GM18858 (cell line): ENCODE data around the gene ANK2.

Source experiments
- ATAC-seq: cut with Tn5 transposase; IDR thresholded peaks from one replicate; pipeline ENCODE4 v1.9.1; 2021; ENCODE audit not compliant: unreplicated experiment

Gene ANK2

DNA sequence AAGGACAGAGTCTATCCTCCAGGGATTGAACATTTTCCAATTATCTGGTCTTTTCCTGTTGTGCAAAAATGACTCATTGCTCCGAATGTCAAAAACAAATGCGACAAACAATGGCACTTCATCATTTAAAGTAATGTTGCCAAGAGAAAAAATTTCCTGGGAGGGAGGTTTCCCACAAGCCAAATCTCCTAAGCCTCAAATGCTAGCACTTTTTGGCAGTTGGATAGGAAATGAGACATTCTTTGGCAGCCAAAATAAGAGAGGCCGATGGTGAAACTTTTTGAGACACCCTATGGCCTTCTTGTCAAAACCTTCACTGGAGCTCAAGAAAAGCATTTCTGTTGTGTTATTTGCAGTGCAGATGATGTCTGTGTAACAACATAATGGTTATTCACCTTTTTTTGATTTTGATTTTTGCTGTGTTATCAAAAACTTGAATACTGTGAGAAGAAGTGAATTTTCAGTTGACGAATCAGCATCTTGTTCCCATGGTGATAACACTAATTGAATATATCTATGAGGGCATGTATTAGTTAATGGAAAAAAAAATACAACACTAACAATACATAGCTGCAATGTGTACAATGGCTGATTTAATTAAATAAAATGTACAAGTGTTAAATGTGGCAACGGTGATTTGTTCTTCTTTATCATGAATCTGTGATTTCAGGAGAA is 333.8 kb downstream of the ANK2 start:
- no peak for ATAC-seq

DNA sequence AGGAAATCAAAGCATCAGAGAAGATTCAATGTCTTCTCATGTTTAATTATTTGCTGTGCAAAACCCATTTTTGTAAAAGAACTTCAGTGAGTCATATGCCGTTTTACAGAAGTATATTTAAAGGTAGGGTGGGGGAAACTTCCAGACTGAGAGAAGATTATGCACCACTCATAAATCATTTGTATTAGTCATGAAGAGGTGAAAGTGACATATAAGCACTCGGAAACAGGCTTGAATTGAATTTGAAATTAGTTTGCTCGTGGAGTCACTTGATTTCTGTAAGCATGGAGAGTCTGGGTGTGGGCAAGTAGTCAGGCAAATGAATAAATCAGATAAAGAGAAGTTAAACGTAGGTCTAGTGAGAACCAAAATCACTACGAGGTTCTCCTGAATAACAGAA is 335.1 kb downstream of the ANK2 start:
- no peak for ATAC-seq

DNA sequence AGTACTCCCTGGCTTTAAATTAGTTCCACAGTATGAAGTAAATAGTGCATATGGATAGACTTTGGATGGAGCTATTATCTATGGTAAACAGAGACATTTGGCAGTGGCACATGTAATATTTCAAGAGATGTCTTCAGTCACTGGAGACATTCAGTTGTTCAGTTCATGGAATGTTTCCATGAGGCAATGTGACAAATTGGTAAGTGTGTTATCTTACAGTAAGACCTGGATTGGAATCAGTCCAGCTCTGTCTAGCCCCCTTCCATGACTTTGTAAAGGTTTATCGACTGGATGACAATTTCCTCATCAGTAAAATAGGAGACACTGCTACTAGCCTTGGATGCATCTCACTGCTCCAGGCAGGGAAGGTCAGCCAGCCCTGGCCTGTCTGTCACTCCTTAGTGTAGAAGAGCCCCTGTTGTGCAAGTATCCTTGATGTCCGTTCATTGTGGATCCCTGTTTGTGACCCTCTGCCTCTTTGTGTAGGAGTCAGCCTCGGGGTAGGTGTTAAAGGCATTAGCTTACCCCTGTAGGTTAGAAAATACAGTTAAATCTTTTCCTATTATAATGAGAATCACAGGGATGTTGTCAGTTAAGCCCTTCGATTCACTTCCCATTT is 335.9 kb downstream of the ANK2 start:
- no peak for ATAC-seq

DNA sequence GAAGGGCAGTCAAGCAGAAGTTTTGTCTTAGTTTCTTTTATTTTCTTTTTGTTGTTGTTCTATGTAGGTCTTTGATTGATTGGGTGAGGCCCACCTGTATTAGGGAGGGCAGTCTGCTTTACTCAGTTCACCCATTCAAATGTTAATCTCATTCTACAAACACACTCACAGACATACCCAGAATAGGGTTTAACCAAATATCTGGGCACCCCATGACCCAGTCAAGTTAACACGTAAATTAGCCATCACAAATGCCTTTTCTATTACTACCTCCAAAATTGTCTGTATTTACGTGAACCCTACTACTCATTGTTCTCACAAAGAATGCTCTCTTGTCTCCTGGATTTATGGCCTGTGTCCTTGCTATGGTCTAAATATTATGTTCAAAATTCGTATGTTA is 339.7 kb downstream of the ANK2 start:
- no peak for ATAC-seq

DNA sequence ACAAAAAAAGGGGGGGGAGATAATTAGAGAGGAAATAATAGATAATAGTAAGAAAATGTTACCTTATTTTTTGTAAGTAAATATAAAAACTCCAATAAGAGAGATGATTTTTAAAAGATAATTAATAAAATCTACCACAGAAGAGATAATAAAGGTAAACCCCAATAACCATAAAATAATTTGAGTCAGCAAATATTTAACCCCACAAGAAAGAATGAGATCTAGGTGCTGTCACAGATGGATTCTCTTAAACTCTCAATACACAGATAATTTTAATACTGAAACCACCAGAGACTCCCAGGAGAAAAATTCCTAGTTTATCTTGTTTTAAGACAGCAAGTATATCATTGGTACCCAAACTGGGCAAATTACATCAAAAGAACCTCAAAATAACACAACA is 341.4 kb downstream of the ANK2 start:
- no peak for ATAC-seq

DNA sequence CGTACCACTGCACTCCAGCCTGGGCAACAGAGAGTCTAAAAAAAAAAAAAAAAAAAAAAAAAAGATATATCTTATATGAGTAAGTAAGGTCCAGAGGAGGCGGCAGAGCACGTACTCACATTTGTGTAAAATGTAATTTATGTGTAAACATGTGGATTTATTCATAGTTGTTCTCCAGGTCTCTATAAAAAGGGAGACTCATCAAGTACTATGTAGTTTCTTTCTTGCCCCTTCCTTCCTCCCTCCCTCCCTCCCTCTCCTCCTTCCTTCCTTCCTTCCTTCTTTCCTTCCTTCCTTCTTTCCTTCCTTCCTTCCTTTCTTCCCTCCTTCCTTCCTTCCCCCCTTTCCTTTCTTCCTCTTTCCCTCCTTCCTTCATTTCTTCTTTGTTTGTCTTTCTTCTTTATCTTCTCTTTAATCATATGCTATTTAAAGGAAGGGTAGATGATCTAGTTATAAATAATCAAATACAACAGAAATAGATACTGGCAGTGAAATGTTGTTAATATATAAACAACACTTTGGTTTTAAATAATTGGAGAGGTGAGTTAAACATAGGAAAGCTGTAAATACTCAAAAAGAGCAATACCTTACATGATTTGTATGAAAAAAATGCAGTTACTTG is 344.8 kb downstream of the ANK2 start:
- ATAC-seq, result no peak

DNA sequence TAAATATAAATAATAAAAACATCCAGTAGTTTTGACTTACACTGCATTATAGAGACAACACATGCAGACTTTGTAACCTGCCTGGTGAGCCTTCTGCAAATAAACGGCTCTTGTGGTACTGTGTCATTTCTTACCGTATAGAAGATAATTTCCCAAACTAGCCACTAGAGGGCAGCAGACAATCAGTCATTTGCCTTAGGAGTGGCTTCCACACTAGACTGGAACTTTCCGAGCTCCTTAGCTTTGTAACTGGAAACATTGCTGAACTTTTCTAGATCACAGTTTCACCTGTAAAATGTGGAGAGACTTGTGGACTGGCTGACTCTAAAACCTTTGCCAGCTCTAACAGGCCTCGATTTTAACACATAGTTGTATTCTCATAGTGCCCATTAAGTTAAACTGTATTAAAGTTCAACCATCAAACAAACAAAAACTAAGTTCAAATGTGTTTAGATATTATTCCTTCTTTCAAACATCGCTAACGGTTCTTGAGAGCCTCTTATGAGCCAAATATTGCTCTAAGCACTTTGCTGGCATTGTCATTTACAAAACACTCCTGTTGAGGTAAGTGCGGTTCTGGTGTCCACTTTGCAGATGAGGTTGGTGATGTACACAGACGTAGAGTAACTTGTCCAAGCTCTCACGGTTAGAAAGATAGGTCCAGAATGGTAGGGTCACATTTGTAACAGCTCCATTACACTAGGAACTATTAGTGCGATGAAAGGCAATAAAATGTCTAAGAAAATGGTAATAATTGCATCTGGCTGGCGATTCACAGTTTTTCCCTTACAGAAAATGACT is 345.5 kb downstream of the ANK2 start:
- ATAC-seq, result peak; percentile 97

DNA sequence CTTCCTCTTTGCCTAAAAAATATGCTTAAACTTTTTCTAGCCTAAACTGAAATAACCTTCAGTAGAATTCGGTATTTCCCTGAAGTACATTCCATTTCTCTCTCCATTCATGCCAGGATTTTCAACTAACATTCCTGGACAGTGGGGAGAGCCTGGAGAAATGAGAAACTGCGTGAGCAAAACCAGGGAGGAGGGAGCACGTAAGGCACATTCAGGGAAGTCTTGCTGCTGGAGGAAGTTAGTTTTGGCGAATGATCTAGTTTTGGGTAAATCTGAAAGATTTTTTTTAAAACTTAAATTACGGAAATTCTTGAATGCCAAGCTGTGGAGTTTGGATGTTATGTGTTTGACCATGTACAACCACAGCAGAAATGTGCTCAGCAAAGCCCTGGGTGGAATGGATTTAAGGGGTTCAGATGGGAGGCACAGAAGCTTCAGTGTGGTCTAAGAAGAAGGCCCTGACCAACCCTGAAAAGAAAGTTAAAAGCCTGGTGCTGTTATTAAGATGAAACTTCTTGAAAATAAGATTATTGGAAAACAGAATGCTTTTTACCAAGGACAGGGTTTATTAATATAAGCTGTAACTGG is 347.8 kb downstream of the ANK2 start:
- ATAC-seq, result no peak

DNA sequence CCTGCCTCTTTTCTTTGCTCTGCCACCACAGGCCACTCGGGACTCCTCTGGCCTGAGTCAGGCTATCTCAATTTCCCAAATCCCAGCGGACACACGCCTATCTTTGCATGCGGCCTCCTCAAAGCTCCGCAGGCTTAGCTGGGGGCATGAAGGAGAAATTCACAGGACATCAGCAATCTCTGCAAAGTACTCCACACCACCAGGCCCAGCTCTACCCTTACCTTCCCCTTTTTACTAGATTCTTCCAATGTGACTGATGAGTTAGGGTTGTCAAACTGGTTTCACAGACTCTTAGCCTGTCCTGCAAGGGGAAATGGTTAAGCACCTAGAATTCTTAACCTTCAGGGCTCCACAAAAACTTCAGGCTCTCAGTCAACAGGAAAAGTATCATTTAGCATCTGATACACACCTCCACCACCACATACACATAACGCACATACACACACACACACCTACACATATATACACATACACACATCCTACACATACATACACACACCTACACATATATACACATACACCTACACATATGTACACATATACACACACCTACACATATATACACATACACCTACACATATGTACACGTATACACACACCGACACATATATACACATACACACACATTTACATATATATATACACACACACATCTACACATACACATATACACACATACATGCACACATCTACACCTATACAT is 349.1 kb downstream of the ANK2 start:
- no peak for ATAC-seq

DNA sequence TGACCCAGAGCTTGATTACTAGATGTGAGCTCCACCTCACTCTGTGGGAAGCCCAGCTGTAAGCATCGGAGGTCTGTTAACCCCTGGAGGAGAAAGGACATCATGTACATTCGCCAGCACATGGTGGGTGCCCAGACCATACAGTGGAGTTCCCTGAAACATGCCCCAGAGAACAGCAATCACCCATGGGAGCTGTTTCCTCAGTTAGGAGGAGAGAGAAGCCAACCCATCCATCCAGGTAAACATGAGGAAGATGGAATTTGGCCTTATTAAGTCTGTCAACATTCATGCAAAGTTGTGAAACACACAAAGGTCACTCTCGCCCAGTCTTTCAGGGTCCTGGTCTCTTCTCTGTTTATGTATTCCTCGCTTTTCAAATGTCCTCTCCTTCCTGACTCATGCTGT is 354.7 kb downstream of the ANK2 start:
- no peak for ATAC-seq

DNA sequence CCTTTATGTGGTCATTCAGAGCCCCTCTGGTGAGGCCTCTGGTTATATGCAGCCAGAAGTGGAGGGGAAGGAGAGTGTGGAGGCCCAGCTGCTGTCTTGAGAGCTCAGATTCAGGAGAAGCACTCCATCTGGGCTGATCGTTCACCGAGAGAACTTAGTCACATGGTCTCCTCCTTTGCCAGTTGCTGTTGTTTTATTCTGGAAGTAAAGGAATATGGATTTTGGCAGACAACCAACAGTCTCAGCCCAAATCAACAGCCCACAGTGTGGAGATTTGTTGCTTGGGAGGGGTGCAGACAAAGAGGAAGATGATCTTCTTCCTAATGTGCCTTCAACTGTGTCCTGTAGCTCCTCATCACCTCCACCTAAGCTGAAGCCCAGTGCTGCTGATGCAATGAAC is 355.4 kb downstream of the ANK2 start:
- no peak for ATAC-seq

DNA sequence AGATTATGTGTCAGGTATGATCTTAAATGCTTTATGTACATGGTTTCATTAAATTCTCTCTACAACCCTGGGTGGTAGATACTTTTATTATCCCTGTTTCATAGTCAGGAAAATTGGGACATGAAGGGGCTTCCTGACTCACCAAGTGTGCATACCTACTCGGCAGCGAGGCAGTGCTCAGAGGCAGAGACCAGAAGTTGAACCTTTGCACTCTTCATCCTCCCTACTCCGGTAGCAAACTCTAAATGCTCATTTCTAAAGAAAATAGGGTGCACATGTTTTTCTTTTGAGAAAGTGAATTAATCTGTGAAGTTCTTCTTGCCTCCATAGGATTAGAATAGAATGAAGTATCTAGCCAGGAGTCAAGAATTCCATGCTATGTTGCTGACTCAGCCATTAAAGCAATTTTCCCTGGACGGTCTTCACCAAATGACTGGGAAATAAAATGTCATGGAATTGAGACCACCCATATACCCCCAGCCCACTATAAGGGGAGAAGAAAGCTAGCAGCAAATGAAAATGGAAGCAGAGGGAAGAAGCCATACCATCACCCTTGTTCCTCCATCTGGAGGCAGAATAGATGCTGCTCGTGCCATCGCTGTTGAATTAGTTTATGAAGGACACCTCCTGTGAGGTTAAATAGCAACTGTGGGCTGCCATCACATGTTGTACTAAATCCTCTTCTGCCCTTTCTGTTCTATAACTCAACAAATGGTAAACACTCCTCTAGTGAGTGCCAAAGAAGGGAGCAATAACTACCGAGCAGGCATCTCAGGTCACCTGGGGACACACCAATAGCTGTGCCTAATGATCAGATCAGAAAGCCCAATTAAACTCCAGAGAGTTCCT is 356.6 kb downstream of the ANK2 start:
- no peak for ATAC-seq

DNA sequence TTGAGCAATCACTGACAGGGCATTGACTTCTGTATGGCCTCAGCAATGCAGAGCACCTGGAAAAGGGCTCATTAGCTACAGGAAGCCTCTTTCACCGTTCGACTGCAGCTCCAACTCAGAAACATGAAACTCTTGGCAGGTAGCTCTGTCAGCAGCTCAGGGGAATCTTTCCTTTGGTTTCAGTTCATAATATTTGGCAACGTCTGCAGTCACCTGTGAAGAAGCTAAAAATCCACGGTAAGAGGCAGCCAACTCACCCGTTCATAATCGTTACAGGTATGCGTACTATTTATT is 357.2 kb downstream of the ANK2 start:
- no peak for ATAC-seq

DNA sequence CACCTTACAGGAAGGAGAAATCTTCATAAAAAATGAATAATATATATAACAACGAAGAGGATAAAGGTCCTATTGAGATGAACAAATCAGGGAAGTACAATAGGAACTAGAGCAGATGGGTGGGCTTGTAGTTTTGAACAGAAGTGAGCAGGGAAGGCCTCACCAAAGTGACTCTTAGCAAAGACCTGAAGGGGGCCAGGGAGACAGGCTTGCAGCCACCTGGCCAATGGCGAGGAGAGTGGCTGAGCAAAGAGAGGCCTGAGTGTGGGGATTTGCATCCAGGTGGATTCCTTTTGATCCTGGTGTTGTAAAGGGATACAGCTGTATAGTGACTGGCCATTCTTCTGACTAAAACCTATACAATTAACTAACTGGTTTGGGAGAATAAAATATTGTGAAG is 358.0 kb downstream of the ANK2 start:
- no peak for ATAC-seq

DNA sequence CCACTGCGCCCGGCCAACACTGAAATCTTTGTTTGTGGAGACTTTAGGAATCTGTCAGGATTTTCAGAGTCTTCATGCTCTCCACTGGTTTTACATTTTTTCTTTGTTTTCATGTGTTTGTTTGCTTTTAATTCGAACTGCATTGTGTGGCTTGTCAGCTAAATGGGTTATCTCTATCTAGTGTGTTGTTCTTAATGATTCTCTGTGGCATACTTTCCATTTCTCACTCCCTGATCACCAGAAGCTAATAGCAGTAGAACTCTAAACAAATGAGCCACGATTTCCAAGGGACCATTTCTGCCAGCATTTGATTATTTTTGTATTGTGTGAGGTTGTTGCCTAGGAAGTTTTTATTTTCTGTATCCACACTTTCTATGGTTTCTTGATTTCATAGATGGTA is 359.7 kb downstream of the ANK2 start:
- ATAC-seq, result no peak

DNA sequence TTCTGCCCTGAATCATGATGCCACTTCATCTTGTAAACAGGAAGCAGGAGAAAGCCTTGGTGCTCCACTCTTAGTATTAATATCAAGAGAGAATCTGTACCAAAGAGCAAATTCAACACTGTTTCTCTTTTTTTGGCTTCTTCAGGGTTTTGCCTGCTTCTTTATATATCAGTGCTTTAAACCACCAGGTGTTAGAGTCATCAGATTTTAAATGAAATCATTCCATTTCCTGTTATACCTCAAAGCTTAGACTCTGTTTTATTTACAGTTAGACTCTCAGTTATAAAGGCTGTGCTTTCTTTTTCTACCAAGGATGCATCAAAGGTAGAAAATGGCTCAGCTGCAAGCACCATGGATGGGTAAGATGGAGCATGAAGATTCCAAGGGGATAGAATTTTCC is 361.2 kb downstream of the ANK2 start:
- ATAC-seq, result no peak

DNA sequence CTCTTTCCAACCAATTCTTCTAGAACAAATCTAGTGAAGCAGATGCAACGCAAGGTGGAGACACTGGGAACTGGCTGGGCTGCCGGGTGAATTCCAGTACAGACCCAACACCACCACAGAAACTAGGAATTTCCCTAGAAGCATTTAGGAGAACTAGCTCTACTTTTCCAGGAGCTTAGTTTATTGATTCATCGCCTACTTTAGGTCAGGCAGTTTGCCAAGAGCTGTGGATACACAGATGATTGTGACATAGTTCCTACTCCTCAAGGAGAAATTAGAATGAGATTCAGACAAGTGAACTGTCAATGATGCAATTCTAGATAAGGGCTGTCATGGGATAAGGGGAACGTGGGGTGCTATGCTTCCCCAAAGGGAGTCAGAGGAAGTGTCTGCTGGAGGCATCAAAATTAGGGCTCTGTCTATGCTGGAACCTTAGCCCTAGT is 362.1 kb downstream of the ANK2 start:
- no peak for ATAC-seq

DNA sequence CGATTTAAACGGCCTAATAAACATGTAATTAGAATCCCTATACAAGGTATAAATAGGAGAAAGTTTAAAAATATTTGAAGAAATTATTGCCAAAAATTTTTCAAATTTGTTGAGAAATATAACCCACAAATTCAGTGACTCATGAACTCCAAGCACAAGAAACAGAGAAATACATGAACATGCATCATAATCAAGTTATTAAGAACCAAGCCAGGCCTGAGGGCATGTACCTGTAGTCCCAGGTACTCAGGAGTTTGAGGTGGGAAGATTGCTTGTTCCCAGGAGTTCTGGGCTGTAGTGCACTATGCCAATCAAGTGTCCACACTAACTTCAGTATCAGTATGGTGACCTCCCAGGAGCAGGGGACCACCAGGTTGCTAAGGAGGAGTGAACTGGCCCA is 370.2 kb downstream of the ANK2 start:
- no peak for ATAC-seq

DNA sequence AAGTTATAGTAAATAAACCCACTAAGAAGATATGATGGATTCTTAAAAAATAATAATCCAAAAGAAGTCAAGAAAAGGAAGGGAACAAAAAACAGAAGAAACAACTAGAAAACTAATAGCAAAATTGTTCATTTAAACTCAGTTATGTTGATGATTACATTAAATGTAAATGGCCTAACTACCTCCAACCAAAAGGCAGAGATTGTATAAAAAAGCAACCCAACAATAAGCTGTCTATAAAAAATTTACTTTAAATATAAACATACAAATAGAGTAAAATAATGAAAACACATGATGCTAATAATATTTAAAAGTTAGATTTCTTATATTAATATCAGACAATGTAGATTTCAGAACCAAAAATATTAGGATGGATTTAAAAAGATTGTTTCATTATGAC is 371.5 kb downstream of the ANK2 start:
- no peak for ATAC-seq

DNA sequence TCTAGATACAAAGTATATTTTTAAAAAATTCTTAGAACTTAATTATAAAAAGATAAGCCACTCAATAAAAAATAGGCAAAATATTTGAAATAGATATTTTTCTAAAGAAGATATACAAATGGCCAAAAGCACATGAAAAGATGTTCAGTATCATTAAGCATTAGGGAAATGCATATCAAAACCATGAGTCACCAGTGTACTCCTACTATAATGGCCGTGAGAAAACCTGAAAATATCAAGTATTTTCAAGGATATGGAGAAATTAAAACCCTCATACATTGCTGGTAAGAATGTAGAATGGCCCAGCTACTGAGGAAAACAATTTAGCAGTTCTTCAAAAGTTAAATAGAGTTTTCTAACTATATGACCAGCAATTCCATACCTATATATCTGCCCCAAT is 374.2 kb downstream of the ANK2 start:
- no peak for ATAC-seq
